A673 (cell line): ENCODE data around the gene PAQR7.

Experiments
- CTCF ChIP-seq: fragments of 300-800, 200-600 bp; sonication (generic); conservative IDR thresholded peaks from 2 replicates; pipeline ENCODE4 v1.5.1; 2017; ENCODE audit warnings: low read depth, mild to moderate bottlenecking, antibody characterized with exemption, low read length, moderate library complexity, mixed read lengths
- EZH2 ChIP-seq: fragments of 200-600 bp; sonication (generic); IDR thresholded peaks from 2 replicates; pipeline ENCODE4 v1.6.1; 2017; ENCODE audit warnings: borderline replicate concordance, low read depth, mild to moderate bottlenecking, mixed read lengths, antibody characterized with exemption, low read length; ENCODE audit not compliant: poor library complexity, severe bottlenecking

GRCh38 chr1:25874209-25874608 is 1.3 kb downstream of the PAQR7 start:
- TF ChIP-seq EZH2 = no peak
- no peak for TF ChIP-seq CTCF
